Measurements from ENCODE around the gene SNAP91. TPM values are rescaled to one million over a fixed set of nuclear protein-coding genes. Genes with fewer than 3 reads are reported as not detected.

The SNAP91 gene
- total and polyA plus RNA-seq, 2 of the 8 experiments (the other 6 are each of a cell fraction or from before 2014, with no cell fraction given): 1.3 to 1.5 TPM

GRCh38 chr6:83589076-83589475 is 119.8 kb downstream of the SNAP91 start:
- no peak for FAIRE-seq
- Histone ChIP-seq H3K4me2 (ENCODE audit: insufficient read depth in 1 of 2, low read depth in 2 of 2, low read length in 2 of 2) (no peak overlapping the region), H3K56ac (replicated peaks; ENCODE audit: insufficient read length, low read depth, low read length) (no peak overlapping the region), H2BK5ac (ENCODE audit: low read depth, low read length) (no peak overlapping the region), H3K36me3 (ENCODE audit: control insufficient read depth in 2 of 4, insufficient read depth in 4 of 4, low read length in 3 of 4) (no peaks in the 10 kb centered on the region), H3K23me2 (ENCODE audit: low read depth, low read length) (no peaks in the 10 kb centered on the region), H2AFZ (ENCODE audit: low read length) (no peak overlapping the region), H3K4me1 (replicated peaks in 1 of 4; ENCODE audit: control insufficient read depth in 3 of 4, insufficient read depth in 4 of 4, low read length in 3 of 4) (no peaks in the 10 kb centered on the region), H2BK15ac (ENCODE audit: low read length) (no peak overlapping the region), H3K4me3 (ENCODE audit: extremely low read depth in 1 of 4, insufficient read depth in 2 of 4, low read depth in 3 of 4, low read length in 4 of 4) (no peak overlapping the region), H4K91ac (replicated peaks; ENCODE audit: insufficient read length, low read length) (no peak overlapping the region), H3K23ac (ENCODE audit: insufficient read length) (no peak overlapping the region), H4K5ac (ENCODE audit: insufficient read length, low read depth, low read length) (no peak overlapping the region), H3K79me2 (ENCODE audit: control insufficient read depth in 1 of 2, insufficient read depth in 2 of 2, low read length in 2 of 2) (no peaks in the 10 kb centered on the region), H3K9ac (replicated peaks in 1 of 4; ENCODE audit: extremely low read depth in 1 of 4, low read depth in 3 of 4, low read length in 3 of 4) (no peak overlapping the region), H3K9me3 (ENCODE audit: insufficient read depth in 2 of 2, low read depth in 1 of 2, low read length in 1 of 2) (no peaks in the 10 kb centered on the region; a peak in 1 of 4 replicates), H3K27me3 (replicated peaks in 1 of 4; ENCODE audit: control insufficient read depth in 3 of 4, extremely low read depth in 1 of 4, insufficient read depth in 3 of 4, low read length in 3 of 4) (no peaks in the 10 kb centered on the region), H3K4ac (replicated peaks; ENCODE audit: insufficient read length, low read depth, low read length) (no peak overlapping the region), H2BK20ac (ENCODE audit: low read length) (no peak overlapping the region), H3K27ac (ENCODE audit: low read depth, low read length) (no peak overlapping the region), H4K20me1 (replicated peaks in 1 of 2; ENCODE audit: control insufficient read depth in 1 of 2, insufficient read depth in 2 of 2, low read length in 2 of 2) (no peaks in the 10 kb centered on the region), H2AK5ac (ENCODE audit: low read depth, low read length) (no peak overlapping the region), H2BK12ac (ENCODE audit: low read depth, low read length) (no peak overlapping the region), H2BK120ac (replicated peaks; ENCODE audit: low read depth, low read length) (no peak overlapping the region), H3K14ac (ENCODE audit: insufficient read length) (no peak overlapping the region), H3K79me1 (ENCODE audit: low read depth, low read length) (no peaks in the 10 kb centered on the region), H3K18ac (ENCODE audit: extremely low read depth, low read length) (no peak overlapping the region), H4K8ac (ENCODE audit: extremely low read depth, insufficient read depth, low read length) (no peak overlapping the region)
- ChIA-PET POLR2A (ENCODE audit: partially characterized antibody) (no interaction called here), CTCF (ENCODE audit: partially characterized antibody) (interaction anchor here (1.1 kb wide), 1 partner anchor 12 kb away, joined by 3 read pairs; no protein-coding TSS in a partner anchor)
- no peak for DNase-seq (ENCODE audit: low read depth in 1 of 2, low spot score in 2 of 2)
- TF ChIP-seq, protein P1, sequence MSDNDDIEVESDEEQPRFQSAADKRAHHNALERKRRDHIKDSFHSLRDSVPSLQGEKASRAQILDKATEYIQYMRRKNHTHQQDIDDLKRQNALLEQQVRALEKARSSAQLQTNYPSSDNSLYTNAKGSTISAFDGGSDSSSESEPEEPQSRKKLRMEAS (IDR thresholded peaks at IDR 0.05): no peak
- TF ChIP-seq MAFK (IDR thresholded peaks at IDR 0.05; ENCODE audit: low read depth, low read length): no peak
- TF ChIP-seq CBX8 (IDR thresholded peaks at IDR 0.05; ENCODE audit: borderline replicate concordance, low read depth, low read length): no peak
- TF ChIP-seq CBX5 (IDR thresholded peaks at IDR 0.05; ENCODE audit: low read depth, low read length): no peak
- TF ChIP-seq EP300 (IDR thresholded peaks at IDR 0.05; ENCODE audit: borderline replicate concordance in 1 of 2, low read depth in 2 of 2, low read length in 2 of 2): no peak
- TF ChIP-seq PHF8 (conservative IDR thresholded peaks at IDR 0.05; ENCODE audit: low read depth, low read length): no peak
- no peak for TF ChIP-seq SIN3A (conservative IDR thresholded peaks at IDR 0.05 in 1 of 2, IDR thresholded peaks at IDR 0.05 in 1 of 2; ENCODE audit: low read depth in 1 of 2, low read length in 2 of 2)
- no peak for TF ChIP-seq SP2 (IDR thresholded peaks at IDR 0.05; ENCODE audit: low read length)
- no peak for TF ChIP-seq CTBP2 (IDR thresholded peaks at IDR 0.05; ENCODE audit: borderline replicate concordance, insufficient read depth, insufficient read length, low read length)
- TF ChIP-seq RAD21 (IDR thresholded peaks at IDR 0.05 in 1 of 2, conservative IDR thresholded peaks at IDR 0.05 in 1 of 2; ENCODE audit: low read depth in 2 of 2, low read length in 2 of 2): no peak
- TF ChIP-seq ASH2L (IDR thresholded peaks at IDR 0.05; ENCODE audit: low read length): no peak
- TF ChIP-seq RBBP5 (IDR thresholded peaks at IDR 0.05; ENCODE audit: borderline replicate concordance, low read depth, low read length): no peak
- no peak for TF ChIP-seq BRCA1 (IDR thresholded peaks at IDR 0.05; ENCODE audit: low read depth, low read length)
- no peak for TF ChIP-seq BCL11A (IDR thresholded peaks at IDR 0.05; ENCODE audit: low read depth in 2 of 2, low read length in 2 of 2)
- TF ChIP-seq HDAC6 (IDR thresholded peaks at IDR 0.05; ENCODE audit: low read depth, low read length): no peak
